ENCODE results near the gene SHMT2. TPM values are rescaled to one million over a fixed set of nuclear protein-coding genes. Genes with fewer than 3 reads are reported as not detected.

SHMT2 gene
- polyA plus RNA-seq, 3 donors from 2014 or later: 43.1 to 50.8 (median 49.3) TPM

DNA sequence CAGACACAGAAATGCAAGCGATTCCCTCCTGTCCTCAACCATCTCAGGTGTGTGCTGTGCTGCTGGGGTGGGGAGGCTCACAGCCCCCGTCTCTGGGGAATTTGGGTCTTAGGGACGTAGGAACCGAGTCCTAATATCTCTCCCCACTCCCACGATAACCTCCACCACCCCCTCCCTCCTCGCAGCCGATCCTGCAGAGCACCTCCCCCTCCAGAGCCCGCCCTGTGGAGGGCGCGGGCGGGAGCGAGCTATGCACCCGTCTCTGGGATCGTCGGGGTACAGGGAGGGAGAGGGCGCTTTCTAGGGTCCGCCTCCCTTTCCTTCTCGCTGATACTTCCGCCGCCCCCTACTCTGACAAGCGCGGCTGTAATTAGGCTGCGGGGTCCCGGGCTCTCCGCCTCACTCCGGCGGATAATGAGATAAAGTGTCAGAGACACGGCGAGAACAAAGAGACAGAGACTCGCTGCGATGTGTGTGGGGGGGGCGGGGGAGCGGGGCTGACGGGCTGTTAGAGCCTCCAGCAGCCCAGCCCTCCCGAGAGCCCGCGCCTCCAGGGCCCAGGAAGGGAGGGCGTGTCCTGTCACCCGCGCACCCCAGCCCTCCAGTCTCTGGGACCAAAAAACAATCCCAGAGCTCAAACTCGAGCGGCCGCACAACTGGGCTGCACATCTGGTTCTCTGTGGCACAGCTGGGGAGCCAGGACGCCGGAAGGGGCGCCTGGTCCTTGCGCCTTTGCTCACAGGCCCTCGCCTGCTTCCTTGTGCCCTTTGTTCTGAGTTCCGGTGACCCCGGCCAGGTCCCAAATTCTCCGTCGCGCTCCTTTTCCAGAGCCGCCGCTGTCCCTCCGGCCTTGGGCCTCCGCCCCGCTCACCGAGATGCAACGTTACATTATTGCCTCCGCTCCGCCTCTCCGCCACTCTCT is 8.7 kb downstream of the SHMT2 start:
- no peak for DNase-seq
- Mint-ChIP-seq H3K27ac (no peak overlapping the region), H3K36me3 (peaks cover 12 to 17% (median 12%) of the 10 kb centered on the region in 3 donors)

DNA sequence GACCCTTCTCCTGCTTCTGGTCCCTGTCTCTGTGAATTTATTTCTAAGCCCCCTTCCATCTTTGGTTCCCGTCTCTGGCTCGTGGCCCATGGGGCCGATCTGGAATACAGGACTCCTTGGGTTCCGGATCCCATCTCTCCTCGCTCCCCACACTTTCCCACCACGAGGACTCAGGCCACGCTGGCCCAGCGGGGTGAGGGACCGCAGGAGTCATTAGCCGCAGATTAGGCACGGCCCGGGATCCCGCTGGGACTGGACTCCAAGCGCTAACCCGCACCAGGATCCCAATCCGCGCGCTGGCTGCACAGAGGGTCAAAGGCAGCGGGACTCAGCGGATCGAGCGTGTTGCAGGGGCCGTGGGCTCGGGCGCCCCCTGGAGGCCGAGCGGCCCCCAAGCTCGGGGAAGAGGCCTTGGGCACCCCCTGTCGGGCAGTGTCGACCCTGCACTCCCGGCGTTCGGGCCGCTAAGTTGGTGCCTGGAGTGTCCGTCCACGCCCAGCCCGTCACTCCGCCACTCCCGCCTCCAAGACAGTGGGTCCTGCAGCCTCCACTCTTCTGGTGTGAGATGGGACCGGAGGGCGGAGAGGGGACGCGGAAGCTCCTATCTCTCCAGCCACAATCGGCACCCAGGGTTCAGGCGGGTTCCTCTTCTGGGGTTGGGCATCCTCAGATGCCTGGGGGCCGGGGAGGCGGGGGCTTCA is 9.5 kb downstream of the SHMT2 start:
- Mint-ChIP-seq H3K36me3 (peaks cover 7 to 11% (median 8%) of the 10 kb centered on the region in 3 donors), H3K27me3 (ENCODE audit: low read depth in 3 of 3) (peaks cover 34 to 46% (median 46%) of the 10 kb centered on the region in 3 donors), H3K4me3 (peak overlapping the region; percentile 81 to 91 (median 86)), H3K9me3 (no peaks in the 10 kb centered on the region), H3K4me1 (peaks cover 60 to 71% of the 10 kb centered on the region in 2 donors), H3K27ac (no peak overlapping the region)
- peak; percentile 86 to 88 (median 87) for DNase-seq

More for the DNA sequence above, 8.7 kb downstream of the SHMT2 start:
- peaks cover 31 to 41% (median 40%) of the 10 kb centered on the region in 3 donors for H3K27me3 Mint-ChIP-seq (ENCODE audit: low read depth in 3 of 3)
- H3K4me3 Mint-ChIP-seq: peak overlapping the region; percentile 81 to 91 (median 86)
- H3K9me3 Mint-ChIP-seq: no peaks in the 10 kb centered on the region
- peaks cover 55 to 63% of the 10 kb centered on the region in 2 donors for H3K4me1 Mint-ChIP-seq

DNA sequence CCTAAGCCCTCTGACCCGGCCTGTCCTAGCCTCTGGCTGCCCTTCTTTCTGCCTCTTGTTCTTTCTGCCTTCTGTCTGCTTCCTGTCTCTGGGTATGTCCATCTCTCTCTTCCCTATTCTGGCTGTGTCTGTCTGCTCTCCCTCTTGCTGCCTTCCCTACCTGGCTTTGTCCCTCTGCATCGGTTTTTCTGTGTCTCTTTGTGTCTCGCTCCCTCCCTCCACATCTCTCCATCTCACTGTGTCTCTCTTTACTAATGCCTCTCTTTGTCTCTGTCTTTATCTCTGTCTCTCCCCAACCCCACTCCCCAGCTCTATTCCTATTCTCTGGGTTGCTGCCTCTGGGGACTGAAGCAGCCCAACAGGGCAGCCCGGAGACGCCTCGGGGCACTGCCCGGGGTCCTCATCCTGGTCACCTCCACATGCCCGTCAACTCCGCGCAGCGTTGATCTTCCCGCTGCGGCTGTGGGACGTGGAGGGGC is 10.1 kb downstream of the SHMT2 start:
- Mint-ChIP-seq H3K4me1 (peaks cover 66 to 73% of the 10 kb centered on the region in 2 donors), H3K36me3 (peaks cover 1 to 4% (median 2%) of the 10 kb centered on the region in 3 donors), H3K9me3 (no peaks in the 10 kb centered on the region), H3K4me3 (peak overlapping the region; percentile 81 to 91 (median 86)), H3K27ac (peak overlapping the region in 1 of 6 donors; percentile 77), H3K27me3 (ENCODE audit: low read depth in 3 of 3) (peaks cover 34 to 49% (median 48%) of the 10 kb centered on the region in 3 donors)
- no peak for DNase-seq

DNA sequence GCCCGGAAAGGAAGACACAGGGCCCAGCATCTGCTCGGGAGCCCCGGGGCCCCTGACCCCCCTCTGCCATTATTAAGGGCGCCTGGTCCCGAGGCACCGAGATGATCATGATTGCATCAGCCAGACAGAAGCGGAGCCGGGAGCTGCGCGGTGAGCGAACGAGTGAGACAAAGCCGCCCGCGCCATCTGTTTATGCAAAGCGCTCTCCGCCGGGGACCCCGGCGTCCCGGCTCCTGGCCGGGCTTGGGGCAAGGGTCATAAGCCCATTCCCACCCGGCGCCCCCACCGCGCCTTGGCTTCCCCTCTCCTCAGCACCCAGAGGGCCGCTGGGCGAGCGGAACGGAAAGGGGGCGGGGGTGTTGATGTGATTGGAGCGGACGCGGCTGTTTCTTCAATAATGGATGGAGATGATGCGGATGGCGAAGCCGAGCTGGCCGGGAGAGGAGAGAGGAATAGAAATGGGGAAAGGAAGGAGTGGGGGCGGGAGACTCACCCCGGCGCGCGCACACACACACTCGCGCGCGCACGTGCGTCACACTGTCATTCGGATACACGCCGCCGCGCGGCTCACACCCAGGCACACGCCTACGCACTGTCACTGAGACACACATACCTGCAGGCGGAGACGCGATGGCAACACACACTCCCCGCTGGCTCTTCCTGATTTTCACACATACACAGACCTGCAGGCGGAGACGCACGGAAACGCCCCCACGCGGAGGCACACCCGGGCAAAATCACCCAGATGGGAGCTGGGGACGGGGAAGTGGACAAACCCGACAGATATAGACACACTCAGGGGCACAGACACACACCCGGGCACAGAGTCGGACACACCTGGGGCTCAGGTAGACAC is 10.8 kb downstream of the SHMT2 start:
- peaks cover 34 to 49% (median 48%) of the 10 kb centered on the region in 3 donors for H3K27me3 Mint-ChIP-seq (ENCODE audit: low read depth in 3 of 3)
- no peaks in the 10 kb centered on the region for H3K9me3 Mint-ChIP-seq
- peaks cover 66 to 73% of the 10 kb centered on the region in 2 donors for H3K4me1 Mint-ChIP-seq
- H3K27ac Mint-ChIP-seq: peak overlapping the region in 4 of 6 donors; percentile 47 to 70 (median 53)
- peak in 2 of 3 donors; percentile 48 to 49 for DNase-seq
- H3K36me3 Mint-ChIP-seq: peaks cover 0 to 3% (median 0%) of the 10 kb centered on the region in 3 donors
- H3K4me3 Mint-ChIP-seq: peak overlapping the region; percentile 81 to 91 (median 86)

DNA sequence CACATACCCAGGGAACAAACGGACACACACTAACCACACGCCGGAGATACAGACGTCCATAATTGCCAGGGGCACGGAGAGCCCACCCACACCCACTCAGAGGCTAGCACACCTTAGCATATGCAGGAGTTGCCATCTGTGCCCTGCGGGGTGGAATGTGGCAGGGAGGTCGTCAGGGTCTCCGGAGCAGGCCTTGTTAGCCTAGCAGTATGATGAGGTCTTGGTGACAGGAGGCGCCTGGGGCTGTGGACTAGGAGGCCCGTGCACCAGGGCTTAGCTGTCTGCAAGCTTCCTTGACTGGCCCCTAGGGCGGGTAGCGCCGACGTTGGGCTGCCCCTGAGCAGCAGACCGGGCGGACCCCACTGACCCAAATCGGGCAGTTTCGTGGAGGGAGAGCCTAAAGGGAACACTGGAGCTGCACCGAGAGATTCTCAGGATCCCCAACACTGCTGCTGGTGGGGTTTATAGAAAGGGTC is 11.5 kb downstream of the SHMT2 start:
- H3K27me3 Mint-ChIP-seq (ENCODE audit: low read depth in 3 of 3): peaks cover 31 to 49% (median 48%) of the 10 kb centered on the region in 3 donors
- peaks cover 64 to 72% of the 10 kb centered on the region in 2 donors for H3K4me1 Mint-ChIP-seq
- no peaks in the 10 kb centered on the region for H3K36me3 Mint-ChIP-seq
- no peaks in the 10 kb centered on the region for H3K9me3 Mint-ChIP-seq
- peak overlapping the region; percentile 81 to 91 (median 86) for H3K4me3 Mint-ChIP-seq
- no peak for DNase-seq
- H3K27ac Mint-ChIP-seq: peak overlapping the region in 3 of 6 donors; percentile 47 to 70 (median 56)

DNA sequence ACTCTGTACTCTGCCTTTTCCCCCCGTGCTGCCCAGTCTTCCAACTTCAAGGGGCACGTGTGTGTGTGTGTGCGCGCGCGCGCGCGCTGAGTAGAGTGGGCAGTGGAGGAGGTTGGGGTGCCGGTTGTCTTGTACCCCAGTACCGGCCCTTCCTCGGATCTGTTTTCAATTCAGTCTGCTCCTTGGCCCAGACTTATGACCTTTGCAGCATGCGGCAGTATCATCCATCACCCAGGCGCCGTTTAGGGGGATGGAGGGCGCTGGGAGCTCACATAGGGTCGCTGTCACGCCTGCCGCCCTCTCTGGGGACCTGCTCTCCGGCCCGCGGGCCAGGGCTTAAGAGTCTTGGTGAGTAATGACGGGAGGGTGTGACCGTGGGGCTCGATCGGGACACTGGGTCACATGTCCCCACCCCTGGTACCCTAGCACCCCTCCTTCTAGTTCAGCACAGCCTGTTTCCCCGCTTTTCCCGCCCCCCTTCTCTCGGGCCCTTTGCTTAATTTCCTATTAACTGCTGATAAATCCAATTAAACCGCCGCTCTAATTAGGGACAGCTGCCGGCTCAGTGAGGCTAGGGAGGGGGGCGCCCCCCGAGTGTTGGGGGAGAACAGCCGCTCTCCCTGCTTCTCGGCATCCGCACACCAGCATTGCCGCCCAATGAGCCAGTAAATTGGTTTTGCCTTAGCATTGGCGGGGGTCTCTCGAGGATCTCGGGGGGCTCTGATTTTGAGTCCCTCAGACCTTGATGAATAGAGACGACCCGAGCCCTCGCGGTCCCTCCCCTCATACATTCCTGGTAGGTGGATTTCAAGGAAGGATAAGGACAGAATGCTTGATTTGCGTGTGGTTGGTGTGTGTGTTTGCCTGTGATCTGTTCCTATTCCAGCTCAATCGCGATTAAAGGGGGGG is 12.1 kb downstream of the SHMT2 start:
- H3K27ac Mint-ChIP-seq: no peak overlapping the region
- H3K4me3 Mint-ChIP-seq: peak overlapping the region; percentile 35 to 69 (median 57)
- no peak for DNase-seq
- peaks cover 32 to 46% (median 45%) of the 10 kb centered on the region in 3 donors for H3K27me3 Mint-ChIP-seq (ENCODE audit: low read depth in 3 of 3)
- H3K9me3 Mint-ChIP-seq: no peaks in the 10 kb centered on the region
- H3K4me1 Mint-ChIP-seq: peaks cover 62 to 68% of the 10 kb centered on the region in 2 donors
- peaks cover 0 to 1% (median 0%) of the 10 kb centered on the region in 3 donors for H3K36me3 Mint-ChIP-seq

DNA sequence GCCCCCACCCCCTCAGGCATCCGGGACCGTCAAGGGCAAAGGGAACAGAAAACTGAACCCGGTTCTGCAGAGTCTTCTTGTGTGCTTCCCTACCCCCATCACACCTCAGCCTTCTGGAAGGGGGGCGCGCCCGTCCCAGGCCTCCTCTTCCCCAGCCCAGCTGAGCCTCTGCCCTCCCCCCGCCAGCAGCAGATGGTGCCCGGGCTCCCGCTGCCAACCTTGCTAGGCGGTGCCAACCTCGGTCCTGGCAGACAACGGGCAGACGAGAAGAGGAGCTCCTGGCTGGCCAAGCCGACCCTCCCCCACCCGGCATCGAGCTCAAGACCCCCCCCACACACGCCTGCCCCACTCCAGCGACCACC is 12.8 kb downstream of the SHMT2 start:
- Mint-ChIP-seq H3K4me1 (peaks cover 58 to 66% of the 10 kb centered on the region in 2 donors), H3K27ac (no peak overlapping the region), H3K36me3 (peaks cover 0 to 4% (median 0%) of the 10 kb centered on the region in 3 donors), H3K9me3 (no peaks in the 10 kb centered on the region), H3K4me3 (peak overlapping the region; percentile 42 to 69 (median 57)), H3K27me3 (ENCODE audit: low read depth in 3 of 3) (peaks cover 27 to 45% (median 40%) of the 10 kb centered on the region in 3 donors)
- DNase-seq: no peak

DNA sequence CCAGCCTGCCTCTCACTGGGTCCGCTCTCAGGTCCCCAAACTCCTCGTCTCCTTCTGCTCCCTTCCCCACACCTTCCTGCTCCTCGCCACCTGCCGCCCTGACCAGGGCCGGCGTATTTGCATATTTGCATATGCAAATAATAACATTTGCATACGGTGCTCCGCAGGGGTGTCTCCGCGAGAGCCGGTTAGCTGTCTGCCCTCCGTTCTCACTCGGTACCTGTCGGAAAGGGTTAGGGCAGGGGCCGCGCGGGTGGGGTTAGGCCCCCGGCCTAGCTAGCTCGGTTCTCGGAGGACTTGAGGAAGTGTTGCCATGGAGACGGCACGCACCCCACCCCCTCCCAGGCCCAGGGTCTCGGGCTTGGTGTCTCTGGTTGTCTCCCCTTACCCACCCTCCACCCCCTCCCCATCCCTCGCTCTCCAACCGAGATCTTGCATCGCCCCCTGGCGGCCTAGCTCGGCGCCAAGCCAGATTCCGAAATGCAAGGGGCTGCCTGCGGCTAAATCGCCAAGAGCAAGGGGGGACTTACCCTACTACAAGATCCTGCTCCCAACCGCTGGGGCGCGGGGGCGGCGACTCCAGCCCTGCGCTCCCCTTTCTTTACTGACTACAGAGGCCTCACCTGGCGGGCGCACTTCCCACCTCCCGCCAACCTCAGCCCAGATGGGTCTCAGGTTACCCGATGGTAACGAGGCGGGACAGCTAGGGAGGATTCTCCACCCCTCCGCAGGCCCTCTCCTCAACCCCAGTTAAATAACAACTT is 13.4 kb downstream of the SHMT2 start:
- peaks cover 0 to 4% (median 0%) of the 10 kb centered on the region in 3 donors for H3K36me3 Mint-ChIP-seq
- peak overlapping the region; percentile 52 to 81 (median 68) for H3K4me3 Mint-ChIP-seq
- DNase-seq: peak in 1 of 3 donors; percentile 46
- peaks cover 25 to 43% (median 39%) of the 10 kb centered on the region in 3 donors for H3K27me3 Mint-ChIP-seq (ENCODE audit: low read depth in 3 of 3)
- peak overlapping the region in 2 of 6 donors; percentile 11 to 35 for H3K27ac Mint-ChIP-seq
- peaks cover 54 to 61% of the 10 kb centered on the region in 2 donors for H3K4me1 Mint-ChIP-seq
- no peaks in the 10 kb centered on the region for H3K9me3 Mint-ChIP-seq

DNA sequence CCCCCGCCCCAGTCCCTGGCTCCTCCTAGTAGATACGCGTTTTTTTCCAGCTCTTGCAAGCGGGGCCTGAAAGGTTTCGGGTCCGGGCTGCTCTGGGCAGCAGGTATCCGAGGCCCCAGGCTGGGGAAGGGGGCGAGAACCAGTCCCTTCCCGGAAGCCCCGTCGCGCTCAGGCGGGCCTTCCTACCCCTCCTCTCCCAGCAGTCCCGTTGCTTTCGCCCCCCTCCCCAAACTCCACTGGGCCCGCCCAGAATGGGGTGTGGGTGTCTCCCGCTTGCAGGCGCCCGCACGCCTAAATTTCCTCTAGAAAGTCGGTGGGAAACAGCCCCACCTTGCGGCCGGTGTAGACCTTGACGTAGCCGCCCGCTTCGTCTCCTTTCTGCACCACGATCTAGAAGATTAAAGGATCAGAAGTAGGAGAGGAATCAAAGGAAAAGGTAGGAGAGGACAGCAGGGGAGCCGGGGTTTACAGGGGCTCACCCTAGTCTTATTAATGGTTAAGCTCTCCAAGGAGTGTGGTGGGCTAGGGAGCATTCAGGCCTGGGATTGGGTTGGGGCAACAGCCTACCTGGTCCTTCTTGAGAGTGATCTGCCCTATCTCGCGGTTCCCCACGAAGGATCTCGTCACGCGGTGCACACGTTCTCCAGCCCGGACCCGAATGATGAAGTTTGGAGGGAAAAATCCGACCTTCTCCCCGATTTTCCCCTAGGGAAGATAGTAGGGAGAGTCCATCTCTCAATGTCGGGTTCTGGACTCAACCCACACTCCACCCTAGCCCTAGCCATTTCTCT is 14.2 kb downstream of the SHMT2 start:
- peak overlapping the region; percentile 69 to 81 (median 79) for H3K4me3 Mint-ChIP-seq
- peaks cover 0 to 6% (median 0%) of the 10 kb centered on the region in 3 donors for H3K36me3 Mint-ChIP-seq
- H3K9me3 Mint-ChIP-seq: no peaks in the 10 kb centered on the region
- DNase-seq: peak; percentile 63 to 69 (median 68)
- H3K27me3 Mint-ChIP-seq (ENCODE audit: low read depth in 3 of 3): peaks cover 25 to 40% (median 35%) of the 10 kb centered on the region in 3 donors
- peak overlapping the region in 1 of 6 donors; percentile 64 for H3K27ac Mint-ChIP-seq
- H3K4me1 Mint-ChIP-seq: peaks cover 49 to 55% of the 10 kb centered on the region in 2 donors

DNA sequence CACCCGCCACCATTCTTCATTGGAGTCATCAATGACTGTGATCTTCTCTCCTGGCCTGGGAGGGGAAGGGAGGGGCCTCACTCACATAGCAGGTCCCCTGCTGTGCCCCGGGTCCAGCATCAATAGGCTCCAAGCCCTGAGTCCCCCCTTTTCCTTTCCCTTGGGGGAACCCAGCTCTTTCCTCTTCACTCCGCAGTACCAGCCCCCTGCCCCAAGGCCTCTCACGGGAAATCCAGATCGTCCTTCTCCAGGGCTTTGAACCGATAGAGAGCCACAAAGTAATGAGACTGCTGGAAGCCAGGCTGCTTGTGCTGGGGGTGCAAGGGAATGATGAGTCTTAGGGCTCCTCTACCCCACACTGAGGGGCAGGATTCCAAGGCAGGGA is 14.8 kb downstream of the SHMT2 start:
- Mint-ChIP-seq H3K4me1 (peaks cover 44 to 49% of the 10 kb centered on the region in 2 donors), H3K9me3 (no peaks in the 10 kb centered on the region), H3K4me3 (peak overlapping the region in 2 of 5 donors; percentile 26 to 55), H3K27me3 (ENCODE audit: low read depth in 3 of 3) (peaks cover 21 to 34% (median 29%) of the 10 kb centered on the region in 3 donors), H3K27ac (no peak overlapping the region), H3K36me3 (peaks cover 0 to 9% (median 0%) of the 10 kb centered on the region in 3 donors)
- DNase-seq: no peak

DNA sequence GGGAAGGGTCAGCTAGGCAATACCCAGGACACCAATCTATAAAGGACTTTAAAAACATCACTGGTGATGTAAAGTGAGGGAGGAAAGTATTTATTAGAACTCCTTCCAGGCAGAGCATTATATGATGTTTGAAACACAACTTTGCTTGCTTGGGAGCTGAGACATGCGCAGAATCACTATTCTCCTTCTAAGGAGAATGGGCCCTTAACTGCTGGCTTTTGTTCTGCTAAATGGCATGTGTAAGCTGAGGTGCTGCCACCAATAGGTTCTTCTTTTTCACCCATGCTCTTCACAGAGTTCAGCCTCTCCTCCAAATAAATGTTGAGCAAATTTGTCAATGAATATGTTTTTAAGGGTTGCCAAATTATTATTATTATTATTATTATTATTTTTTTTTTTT is 17.5 kb downstream of the SHMT2 start:
- Mint-ChIP-seq H3K27ac (no peak overlapping the region), H3K27me3 (ENCODE audit: low read depth in 3 of 3) (peaks cover 7 to 20% (median 15%) of the 10 kb centered on the region in 3 donors), H3K4me1 (peaks cover 19 to 21% of the 10 kb centered on the region in 2 donors), H3K9me3 (no peaks in the 10 kb centered on the region), H3K4me3 (no peak overlapping the region), H3K36me3 (peaks cover 0 to 9% (median 0%) of the 10 kb centered on the region in 3 donors)
- DNase-seq: no peak

Data from immature natural killer cell (primary cell).